ENCODE measurements around the gene HSD17B1. TPM values are rescaled to one million over a fixed set of nuclear protein-coding genes. Genes with fewer than 3 reads are reported as not detected.

Gene HSD17B1
- total RNA-seq, 1 experiment from 2014 or later, result 1.5 TPM

DNA sequence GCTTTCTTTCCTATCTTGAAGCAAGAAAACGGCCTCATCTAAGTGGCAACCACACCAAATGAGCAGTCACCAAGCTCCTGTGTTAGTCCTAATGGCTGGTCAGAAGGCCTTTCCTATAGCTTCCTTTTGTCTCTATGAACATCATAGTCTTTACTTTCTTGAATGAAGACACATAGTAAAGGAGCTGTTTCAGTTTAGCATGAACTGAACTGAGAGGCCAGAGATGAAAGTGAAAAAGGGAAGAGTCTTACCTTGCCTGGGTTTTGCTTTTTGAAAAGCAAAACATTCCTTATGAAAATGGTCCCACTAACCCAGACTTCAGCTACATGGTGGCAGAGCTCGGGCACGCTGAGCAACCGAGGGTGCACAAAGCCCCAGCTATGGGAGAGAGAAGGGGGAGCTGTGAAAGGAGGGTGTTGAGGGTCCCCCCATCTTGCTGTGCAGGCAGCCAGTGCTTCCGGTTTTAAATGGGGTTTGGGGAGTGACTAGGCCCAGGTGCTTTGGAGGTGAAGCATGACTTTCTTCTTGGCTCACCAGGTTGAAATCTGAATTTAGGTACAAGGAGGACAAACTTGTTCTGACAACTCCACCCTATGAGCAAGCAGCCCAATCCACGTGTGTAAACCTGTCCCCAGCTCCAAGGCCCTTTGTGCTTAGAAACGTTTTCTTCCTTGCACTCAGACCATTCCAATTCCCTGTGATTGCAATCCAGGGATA lies 33.9 kb downstream of the HSD17B1 start:
- ATAC-seq, result no peak
- no peak overlapping the region for H3K27ac Mint-ChIP-seq
- TF ChIP-seq SOX15 (CRISPR knock-in tag; IDR thresholded peaks at IDR 0.05) (no peak), RORB (CRISPR knock-in tag; IDR thresholded peaks at IDR 0.05) (no peak), HMGA2 (CRISPR knock-in tag; IDR thresholded peaks at IDR 0.05) (no peak), ATF1 (CRISPR knock-in tag; IDR thresholded peaks at IDR 0.05) (no peak), SP1 (CRISPR knock-in tag; conservative IDR thresholded peaks at IDR 0.05) (no peak)
- TF ChIP-seq, protein P1, sequence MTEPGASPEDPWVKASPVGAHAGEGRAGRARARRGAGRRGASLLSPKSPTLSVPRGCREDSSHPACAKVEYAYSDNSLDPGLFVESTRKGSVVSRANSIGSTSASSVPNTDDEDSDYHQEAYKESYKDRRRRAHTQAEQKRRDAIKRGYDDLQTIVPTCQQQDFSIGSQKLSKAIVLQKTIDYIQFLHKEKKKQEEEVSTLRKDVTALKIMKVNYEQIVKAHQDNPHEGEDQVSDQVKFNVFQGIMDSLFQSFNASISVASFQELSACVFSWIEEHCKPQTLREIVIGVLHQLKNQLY (CRISPR knock-in tag; IDR thresholded peaks at IDR 0.05), result no peak
- TF ChIP-seq, protein P2, sequence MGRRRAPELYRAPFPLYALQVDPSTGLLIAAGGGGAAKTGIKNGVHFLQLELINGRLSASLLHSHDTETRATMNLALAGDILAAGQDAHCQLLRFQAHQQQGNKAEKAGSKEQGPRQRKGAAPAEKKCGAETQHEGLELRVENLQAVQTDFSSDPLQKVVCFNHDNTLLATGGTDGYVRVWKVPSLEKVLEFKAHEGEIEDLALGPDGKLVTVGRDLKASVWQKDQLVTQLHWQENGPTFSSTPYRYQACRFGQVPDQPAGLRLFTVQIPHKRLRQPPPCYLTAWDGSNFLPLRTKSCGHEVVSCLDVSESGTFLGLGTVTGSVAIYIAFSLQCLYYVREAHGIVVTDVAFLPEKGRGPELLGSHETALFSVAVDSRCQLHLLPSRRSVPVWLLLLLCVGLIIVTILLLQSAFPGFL (CRISPR knock-in tag; IDR thresholded peaks at IDR 0.05; ENCODE audit: borderline replicate concordance), result no peak
- TF ChIP-seq, protein P3, sequence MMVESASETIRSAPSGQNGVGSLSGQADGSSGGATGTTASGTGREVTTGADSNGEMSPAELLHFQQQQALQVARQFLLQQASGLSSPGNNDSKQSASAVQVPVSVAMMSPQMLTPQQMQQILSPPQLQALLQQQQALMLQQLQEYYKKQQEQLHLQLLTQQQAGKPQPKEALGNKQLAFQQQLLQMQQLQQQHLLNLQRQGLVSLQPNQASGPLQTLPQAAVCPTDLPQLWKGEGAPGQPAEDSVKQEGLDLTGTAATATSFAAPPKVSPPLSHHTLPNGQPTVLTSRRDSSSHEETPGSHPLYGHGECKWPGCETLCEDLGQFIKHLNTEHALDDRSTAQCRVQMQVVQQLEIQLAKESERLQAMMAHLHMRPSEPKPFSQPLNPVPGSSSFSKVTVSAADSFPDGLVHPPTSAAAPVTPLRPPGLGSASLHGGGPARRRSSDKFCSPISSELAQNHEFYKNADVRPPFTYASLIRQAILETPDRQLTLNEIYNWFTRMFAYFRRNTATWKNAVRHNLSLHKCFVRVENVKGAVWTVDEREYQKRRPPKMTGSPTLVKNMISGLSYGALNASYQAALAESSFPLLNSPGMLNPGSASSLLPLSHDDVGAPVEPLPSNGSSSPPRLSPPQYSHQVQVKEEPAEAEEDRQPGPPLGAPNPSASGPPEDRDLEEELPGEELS (CRISPR knock-in tag; IDR thresholded peaks at IDR 0.05), result no peak
- ChIA-PET POLR2A (no interaction called here), CTCF (interaction anchor here (1.2 to 2.5 kb wide), 2 partner anchors 8 to 94 kb away, joined by 3 to 10 read pairs; partner anchors contain the start of gene PSMC3IP)
- no peaks in the 10 kb centered on the region for H3K9me3 Mint-ChIP-seq
- no peak for DNase-seq (ENCODE audit: low spot score)
- H3K4me1 Mint-ChIP-seq, result no peaks in the 10 kb centered on the region
- H3K36me3 Mint-ChIP-seq, result peaks cover 51% of the 10 kb centered on the region
- H3K27me3 Mint-ChIP-seq (ENCODE audit: low read depth), result no peaks in the 10 kb centered on the region
- no peak overlapping the region for H3K4me3 Mint-ChIP-seq

DNA sequence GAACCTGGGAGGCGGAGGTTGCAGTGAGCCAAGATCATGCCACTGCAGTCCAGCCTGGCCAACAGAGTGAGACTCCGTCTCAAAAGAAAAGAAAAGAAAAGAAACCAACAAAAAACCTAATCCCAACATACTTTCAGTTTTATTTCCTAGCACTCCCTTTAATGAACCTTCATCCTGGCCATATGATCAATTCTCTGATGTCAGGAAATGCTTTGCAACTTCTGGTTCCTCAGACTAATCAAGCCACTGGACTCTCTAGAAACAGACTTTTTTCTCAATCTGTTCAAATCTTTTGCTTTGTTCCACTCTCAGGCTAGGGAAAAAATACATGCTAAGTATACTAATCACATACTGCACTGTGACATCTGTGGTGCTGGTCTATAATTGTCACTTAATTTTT lies 38.2 kb downstream of the HSD17B1 start:
- ChIA-PET POLR2A (interaction anchor here (0.6 kb wide), 1 partner anchor 30 kb away, joined by 6 read pairs; no protein-coding TSS in a partner anchor), CTCF (no interaction called here)
- TF ChIP-seq, protein P4, sequence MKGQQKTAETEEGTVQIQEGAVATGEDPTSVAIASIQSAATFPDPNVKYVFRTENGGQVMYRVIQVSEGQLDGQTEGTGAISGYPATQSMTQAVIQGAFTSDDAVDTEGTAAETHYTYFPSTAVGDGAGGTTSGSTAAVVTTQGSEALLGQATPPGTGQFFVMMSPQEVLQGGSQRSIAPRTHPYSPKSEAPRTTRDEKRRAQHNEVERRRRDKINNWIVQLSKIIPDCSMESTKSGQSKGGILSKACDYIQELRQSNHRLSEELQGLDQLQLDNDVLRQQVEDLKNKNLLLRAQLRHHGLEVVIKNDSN (CRISPR knock-in tag; IDR thresholded peaks at IDR 0.05), result no peak
- TF ChIP-seq, protein P5, sequence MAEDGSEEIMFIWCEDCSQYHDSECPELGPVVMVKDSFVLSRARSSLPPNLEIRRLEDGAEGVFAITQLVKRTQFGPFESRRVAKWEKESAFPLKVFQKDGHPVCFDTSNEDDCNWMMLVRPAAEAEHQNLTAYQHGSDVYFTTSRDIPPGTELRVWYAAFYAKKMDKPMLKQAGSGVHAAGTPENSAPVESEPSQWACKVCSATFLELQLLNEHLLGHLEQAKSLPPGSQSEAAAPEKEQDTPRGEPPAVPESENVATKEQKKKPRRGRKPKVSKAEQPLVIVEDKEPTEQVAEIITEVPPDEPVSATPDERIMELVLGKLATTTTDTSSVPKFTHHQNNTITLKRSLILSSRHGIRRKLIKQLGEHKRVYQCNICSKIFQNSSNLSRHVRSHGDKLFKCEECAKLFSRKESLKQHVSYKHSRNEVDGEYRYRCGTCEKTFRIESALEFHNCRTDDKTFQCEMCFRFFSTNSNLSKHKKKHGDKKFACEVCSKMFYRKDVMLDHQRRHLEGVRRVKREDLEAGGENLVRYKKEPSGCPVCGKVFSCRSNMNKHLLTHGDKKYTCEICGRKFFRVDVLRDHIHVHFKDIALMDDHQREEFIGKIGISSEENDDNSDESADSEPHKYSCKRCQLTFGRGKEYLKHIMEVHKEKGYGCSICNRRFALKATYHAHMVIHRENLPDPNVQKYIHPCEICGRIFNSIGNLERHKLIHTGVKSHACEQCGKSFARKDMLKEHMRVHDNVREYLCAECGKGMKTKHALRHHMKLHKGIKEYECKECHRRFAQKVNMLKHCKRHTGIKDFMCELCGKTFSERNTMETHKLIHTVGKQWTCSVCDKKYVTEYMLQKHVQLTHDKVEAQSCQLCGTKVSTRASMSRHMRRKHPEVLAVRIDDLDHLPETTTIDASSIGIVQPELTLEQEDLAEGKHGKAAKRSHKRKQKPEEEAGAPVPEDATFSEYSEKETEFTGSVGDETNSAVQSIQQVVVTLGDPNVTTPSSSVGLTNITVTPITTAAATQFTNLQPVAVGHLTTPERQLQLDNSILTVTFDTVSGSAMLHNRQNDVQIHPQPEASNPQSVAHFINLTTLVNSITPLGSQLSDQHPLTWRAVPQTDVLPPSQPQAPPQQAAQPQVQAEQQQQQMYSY (CRISPR knock-in tag; IDR thresholded peaks at IDR 0.05), result no peak
- TF ChIP-seq FOXP1 (CRISPR knock-in tag; IDR thresholded peaks at IDR 0.05; ENCODE audit: borderline replicate concordance) (no peak), NR3C1 (CRISPR knock-in tag; conservative IDR thresholded peaks at IDR 0.05; ENCODE audit: low read depth) (no peak), ESRRA (CRISPR knock-in tag; IDR thresholded peaks at IDR 0.05; ENCODE audit: borderline replicate concordance) (no peak), JUN (CRISPR knock-in tag; IDR thresholded peaks at IDR 0.05) (no peak), SP1 (CRISPR knock-in tag; conservative IDR thresholded peaks at IDR 0.05) (no peak), TCF7 (CRISPR knock-in tag; IDR thresholded peaks at IDR 0.05; ENCODE audit: low read depth) (no peak), GABPB1 (CRISPR knock-in tag; IDR thresholded peaks at IDR 0.05) (no peak)
- TF ChIP-seq, protein P6, sequence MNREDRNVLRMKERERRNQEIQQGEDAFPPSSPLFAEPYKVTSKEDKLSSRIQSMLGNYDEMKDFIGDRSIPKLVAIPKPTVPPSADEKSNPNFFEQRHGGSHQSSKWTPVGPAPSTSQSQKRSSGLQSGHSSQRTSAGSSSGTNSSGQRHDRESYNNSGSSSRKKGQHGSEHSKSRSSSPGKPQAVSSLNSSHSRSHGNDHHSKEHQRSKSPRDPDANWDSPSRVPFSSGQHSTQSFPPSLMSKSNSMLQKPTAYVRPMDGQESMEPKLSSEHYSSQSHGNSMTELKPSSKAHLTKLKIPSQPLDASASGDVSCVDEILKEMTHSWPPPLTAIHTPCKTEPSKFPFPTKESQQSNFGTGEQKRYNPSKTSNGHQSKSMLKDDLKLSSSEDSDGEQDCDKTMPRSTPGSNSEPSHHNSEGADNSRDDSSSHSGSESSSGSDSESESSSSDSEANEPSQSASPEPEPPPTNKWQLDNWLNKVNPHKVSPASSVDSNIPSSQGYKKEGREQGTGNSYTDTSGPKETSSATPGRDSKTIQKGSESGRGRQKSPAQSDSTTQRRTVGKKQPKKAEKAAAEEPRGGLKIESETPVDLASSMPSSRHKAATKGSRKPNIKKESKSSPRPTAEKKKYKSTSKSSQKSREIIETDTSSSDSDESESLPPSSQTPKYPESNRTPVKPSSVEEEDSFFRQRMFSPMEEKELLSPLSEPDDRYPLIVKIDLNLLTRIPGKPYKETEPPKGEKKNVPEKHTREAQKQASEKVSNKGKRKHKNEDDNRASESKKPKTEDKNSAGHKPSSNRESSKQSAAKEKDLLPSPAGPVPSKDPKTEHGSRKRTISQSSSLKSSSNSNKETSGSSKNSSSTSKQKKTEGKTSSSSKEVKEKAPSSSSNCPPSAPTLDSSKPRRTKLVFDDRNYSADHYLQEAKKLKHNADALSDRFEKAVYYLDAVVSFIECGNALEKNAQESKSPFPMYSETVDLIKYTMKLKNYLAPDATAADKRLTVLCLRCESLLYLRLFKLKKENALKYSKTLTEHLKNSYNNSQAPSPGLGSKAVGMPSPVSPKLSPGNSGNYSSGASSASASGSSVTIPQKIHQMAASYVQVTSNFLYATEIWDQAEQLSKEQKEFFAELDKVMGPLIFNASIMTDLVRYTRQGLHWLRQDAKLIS (CRISPR knock-in tag; IDR thresholded peaks at IDR 0.05; ENCODE audit: borderline replicate concordance), result no peak
- TF ChIP-seq, protein P7, sequence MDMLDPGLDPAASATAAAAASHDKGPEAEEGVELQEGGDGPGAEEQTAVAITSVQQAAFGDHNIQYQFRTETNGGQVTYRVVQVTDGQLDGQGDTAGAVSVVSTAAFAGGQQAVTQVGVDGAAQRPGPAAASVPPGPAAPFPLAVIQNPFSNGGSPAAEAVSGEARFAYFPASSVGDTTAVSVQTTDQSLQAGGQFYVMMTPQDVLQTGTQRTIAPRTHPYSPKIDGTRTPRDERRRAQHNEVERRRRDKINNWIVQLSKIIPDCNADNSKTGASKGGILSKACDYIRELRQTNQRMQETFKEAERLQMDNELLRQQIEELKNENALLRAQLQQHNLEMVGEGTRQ (CRISPR knock-in tag; IDR thresholded peaks at IDR 0.05), result no peak
- ATAC-seq (no peak), DNase-seq (ENCODE audit: low spot score) (no peak)
- H3K9me3 Mint-ChIP-seq, result no peaks in the 10 kb centered on the region
- no peak overlapping the region for H3K27ac Mint-ChIP-seq
- H3K27me3 Mint-ChIP-seq (ENCODE audit: low read depth), result no peaks in the 10 kb centered on the region
- no peak overlapping the region for H3K4me3 Mint-ChIP-seq
- H3K36me3 Mint-ChIP-seq, result peaks cover 23% of the 10 kb centered on the region
- H3K4me1 Mint-ChIP-seq, result no peaks in the 10 kb centered on the region
